Measurements from ENCODE around the gene ATXN7L2. TPM values are rescaled to one million over a fixed set of nuclear protein-coding genes. Genes with fewer than 3 reads are reported as not detected.

Gene ATXN7L2
- polyA plus RNA-seq, 1 donor from 2014 or later = 16.9 TPM

DNA sequence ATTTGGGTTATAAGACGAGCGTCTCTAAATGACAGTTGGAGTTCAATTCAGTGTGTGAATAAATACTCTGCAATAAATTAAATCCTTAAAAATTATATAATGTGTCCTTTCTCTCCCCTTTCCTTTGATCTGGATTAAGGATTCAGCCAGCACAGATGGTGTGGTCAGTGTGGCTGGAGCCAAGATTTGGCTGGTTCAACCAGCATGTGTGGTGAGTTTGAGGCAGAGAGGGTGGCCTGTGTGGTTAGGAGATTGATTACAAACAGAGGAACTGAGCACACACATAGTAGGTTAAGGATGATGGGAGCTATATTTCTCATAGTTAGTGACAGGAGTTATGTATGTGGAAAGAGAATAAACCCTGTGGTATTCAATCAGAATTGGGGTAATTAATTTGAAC, 40.0 kb downstream of the ATXN7L2 start:
- H3K4me3 ChIP-seq (ENCODE audit: low read length) = no peak overlapping the region
- H3K27ac ChIP-seq (ENCODE audit: low read length) = no peak overlapping the region
- no peaks in the 10 kb centered on the region for H3K9me3 ChIP-seq (ENCODE audit: low read length)
- H3K9ac ChIP-seq (ENCODE audit: low read length) = no peak overlapping the region
- H3K79me2 ChIP-seq (replicated peaks; ENCODE audit: insufficient read depth, low read length) = no peaks in the 10 kb centered on the region
- no peak overlapping the region for H2AFZ ChIP-seq (ENCODE audit: low read depth, low read length)
- H4K20me1 ChIP-seq (ENCODE audit: insufficient read depth) = no peaks in the 10 kb centered on the region
- H3K27me3 ChIP-seq (ENCODE audit: insufficient read depth, low read depth, low read length) = no peaks in the 10 kb centered on the region
- H3K4me2 ChIP-seq (ENCODE audit: low read length) = no peak overlapping the region
- H3F3A ChIP-seq (ENCODE audit: insufficient read depth, low read length, poor library complexity, severe bottlenecking) = no peaks in the 10 kb centered on the region
- TF ChIP-seq TAF1 (IDR thresholded peaks at IDR 0.05; ENCODE audit: low read depth) = no peak
- TF ChIP-seq EP300 (conservative IDR thresholded peaks at IDR 0.05; ENCODE audit: poor library complexity, severe bottlenecking) = no peak
- no peak for TF ChIP-seq EZH2 (IDR thresholded peaks at IDR 0.05; ENCODE audit: borderline replicate concordance, insufficient read depth, low read length, poor library complexity, severe bottlenecking)
- no peak for TF ChIP-seq MXI1 (conservative IDR thresholded peaks at IDR 0.05; ENCODE audit: poor library complexity, severe bottlenecking)
- TF ChIP-seq, protein P1, sequence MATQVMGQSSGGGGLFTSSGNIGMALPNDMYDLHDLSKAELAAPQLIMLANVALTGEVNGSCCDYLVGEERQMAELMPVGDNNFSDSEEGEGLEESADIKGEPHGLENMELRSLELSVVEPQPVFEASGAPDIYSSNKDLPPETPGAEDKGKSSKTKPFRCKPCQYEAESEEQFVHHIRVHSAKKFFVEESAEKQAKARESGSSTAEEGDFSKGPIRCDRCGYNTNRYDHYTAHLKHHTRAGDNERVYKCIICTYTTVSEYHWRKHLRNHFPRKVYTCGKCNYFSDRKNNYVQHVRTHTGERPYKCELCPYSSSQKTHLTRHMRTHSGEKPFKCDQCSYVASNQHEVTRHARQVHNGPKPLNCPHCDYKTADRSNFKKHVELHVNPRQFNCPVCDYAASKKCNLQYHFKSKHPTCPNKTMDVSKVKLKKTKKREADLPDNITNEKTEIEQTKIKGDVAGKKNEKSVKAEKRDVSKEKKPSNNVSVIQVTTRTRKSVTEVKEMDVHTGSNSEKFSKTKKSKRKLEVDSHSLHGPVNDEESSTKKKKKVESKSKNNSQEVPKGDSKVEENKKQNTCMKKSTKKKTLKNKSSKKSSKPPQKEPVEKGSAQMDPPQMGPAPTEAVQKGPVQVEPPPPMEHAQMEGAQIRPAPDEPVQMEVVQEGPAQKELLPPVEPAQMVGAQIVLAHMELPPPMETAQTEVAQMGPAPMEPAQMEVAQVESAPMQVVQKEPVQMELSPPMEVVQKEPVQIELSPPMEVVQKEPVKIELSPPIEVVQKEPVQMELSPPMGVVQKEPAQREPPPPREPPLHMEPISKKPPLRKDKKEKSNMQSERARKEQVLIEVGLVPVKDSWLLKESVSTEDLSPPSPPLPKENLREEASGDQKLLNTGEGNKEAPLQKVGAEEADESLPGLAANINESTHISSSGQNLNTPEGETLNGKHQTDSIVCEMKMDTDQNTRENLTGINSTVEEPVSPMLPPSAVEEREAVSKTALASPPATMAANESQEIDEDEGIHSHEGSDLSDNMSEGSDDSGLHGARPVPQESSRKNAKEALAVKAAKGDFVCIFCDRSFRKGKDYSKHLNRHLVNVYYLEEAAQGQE (IDR thresholded peaks at IDR 0.05; ENCODE audit: borderline replicate concordance) = no peak
- no peak for TF ChIP-seq SMC3 (conservative IDR thresholded peaks at IDR 0.05; ENCODE audit: poor library complexity)
- TF ChIP-seq, protein P2, sequence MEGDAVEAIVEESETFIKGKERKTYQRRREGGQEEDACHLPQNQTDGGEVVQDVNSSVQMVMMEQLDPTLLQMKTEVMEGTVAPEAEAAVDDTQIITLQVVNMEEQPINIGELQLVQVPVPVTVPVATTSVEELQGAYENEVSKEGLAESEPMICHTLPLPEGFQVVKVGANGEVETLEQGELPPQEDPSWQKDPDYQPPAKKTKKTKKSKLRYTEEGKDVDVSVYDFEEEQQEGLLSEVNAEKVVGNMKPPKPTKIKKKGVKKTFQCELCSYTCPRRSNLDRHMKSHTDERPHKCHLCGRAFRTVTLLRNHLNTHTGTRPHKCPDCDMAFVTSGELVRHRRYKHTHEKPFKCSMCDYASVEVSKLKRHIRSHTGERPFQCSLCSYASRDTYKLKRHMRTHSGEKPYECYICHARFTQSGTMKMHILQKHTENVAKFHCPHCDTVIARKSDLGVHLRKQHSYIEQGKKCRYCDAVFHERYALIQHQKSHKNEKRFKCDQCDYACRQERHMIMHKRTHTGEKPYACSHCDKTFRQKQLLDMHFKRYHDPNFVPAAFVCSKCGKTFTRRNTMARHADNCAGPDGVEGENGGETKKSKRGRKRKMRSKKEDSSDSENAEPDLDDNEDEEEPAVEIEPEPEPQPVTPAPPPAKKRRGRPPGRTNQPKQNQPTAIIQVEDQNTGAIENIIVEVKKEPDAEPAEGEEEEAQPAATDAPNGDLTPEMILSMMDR (IDR thresholded peaks at IDR 0.05; ENCODE audit: poor library complexity, severe bottlenecking) = no peak
- TF ChIP-seq POLR2AphosphoS5 (IDR thresholded peaks at IDR 0.05) = no peak
- no peak for TF ChIP-seq RAD21 (conservative IDR thresholded peaks at IDR 0.05)
- H3K9me2 ChIP-seq (ENCODE audit: insufficient read depth, low read length) = no peaks in the 10 kb centered on the region
- H3K36me3 ChIP-seq (ENCODE audit: insufficient read depth, low read length) = no peaks in the 10 kb centered on the region

GRCh38 chr1:109527098-109527811, 43.5 kb downstream of the ATXN7L2 start:
- H3K9me3 ChIP-seq (ENCODE audit: low read length) = no peaks in the 10 kb centered on the region
- H3K79me2 ChIP-seq (replicated peaks; ENCODE audit: insufficient read depth, low read length) = no peaks in the 10 kb centered on the region
- no peak overlapping the region for H2AFZ ChIP-seq (ENCODE audit: low read depth, low read length)
- no peak overlapping the region for H3K4me3 ChIP-seq (ENCODE audit: low read length)
- no peak overlapping the region for H3K4me2 ChIP-seq (ENCODE audit: low read length)
- H3K9me2 ChIP-seq (ENCODE audit: insufficient read depth, low read length) = no peaks in the 10 kb centered on the region
- TF ChIP-seq RAD21 (conservative IDR thresholded peaks at IDR 0.05) (no peak), POLR2AphosphoS5 (IDR thresholded peaks at IDR 0.05) (no peak), EP300 (conservative IDR thresholded peaks at IDR 0.05; ENCODE audit: poor library complexity, severe bottlenecking) (no peak), EZH2 (IDR thresholded peaks at IDR 0.05; ENCODE audit: borderline replicate concordance, insufficient read depth, low read length, poor library complexity, severe bottlenecking) (no peak), SMC3 (conservative IDR thresholded peaks at IDR 0.05; ENCODE audit: poor library complexity) (no peak), MXI1 (conservative IDR thresholded peaks at IDR 0.05; ENCODE audit: poor library complexity, severe bottlenecking) (no peak), TAF1 (IDR thresholded peaks at IDR 0.05; ENCODE audit: low read depth) (no peak)
- TF ChIP-seq, protein P2 (IDR thresholded peaks at IDR 0.05; ENCODE audit: poor library complexity, severe bottlenecking) = no peak
- TF ChIP-seq, protein P1 (IDR thresholded peaks at IDR 0.05; ENCODE audit: borderline replicate concordance) = no peak
- no peak overlapping the region for H3K27ac ChIP-seq (ENCODE audit: low read length)
- no peaks in the 10 kb centered on the region for H3K27me3 ChIP-seq (ENCODE audit: insufficient read depth, low read depth, low read length)
- H3K36me3 ChIP-seq (ENCODE audit: insufficient read depth, low read length) = no peaks in the 10 kb centered on the region
- no peak overlapping the region for H3K9ac ChIP-seq (ENCODE audit: low read length)
- H3F3A ChIP-seq (ENCODE audit: insufficient read depth, low read length, poor library complexity, severe bottlenecking) = no peaks in the 10 kb centered on the region
- no peaks in the 10 kb centered on the region for H4K20me1 ChIP-seq (ENCODE audit: insufficient read depth)
